Iris pigment epithelial cell (primary cell): Measurements from ENCODE around the gene TLE4.

Source experiments
- DNase-seq: peaks from one replicate; pipeline ENCODE4 v3.0.0-alpha.2; 2011; ENCODE audit warnings: low read depth

TLE4 gene

DNA sequence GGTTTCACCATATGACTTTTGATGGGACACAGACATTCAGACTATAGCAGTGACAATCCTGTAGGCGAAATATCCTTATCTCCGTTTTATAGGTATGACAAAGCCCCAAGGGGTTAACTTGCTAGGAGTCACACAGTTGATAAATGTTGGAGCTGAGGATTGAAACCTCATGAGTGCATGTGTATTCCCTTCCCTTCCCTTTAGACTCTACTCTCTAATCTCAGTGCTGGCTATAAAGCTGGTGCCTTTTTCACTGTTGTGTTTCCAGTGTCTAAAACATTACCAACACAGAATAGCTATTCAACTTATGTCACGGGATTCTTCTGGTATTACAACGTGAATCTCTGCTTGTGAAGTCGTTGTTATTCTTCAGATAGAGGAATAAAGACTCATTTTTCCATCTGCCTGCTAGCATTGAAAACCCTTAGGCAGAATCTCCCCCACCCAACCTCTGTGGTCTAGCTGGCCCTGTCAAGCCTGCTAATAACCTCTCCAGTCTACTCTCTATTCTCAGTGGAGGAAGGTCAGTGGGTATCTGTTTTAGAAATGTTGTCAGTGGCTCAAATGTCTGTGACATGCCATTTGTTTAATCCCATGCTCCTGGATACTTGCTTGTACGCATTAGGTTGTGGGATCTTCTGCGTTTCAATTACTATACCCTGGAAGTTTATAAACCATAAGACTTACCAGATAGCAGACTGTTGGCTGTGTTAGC is 121.2 kb downstream of the TLE4 start:
- DNase-seq, result no peak

DNA sequence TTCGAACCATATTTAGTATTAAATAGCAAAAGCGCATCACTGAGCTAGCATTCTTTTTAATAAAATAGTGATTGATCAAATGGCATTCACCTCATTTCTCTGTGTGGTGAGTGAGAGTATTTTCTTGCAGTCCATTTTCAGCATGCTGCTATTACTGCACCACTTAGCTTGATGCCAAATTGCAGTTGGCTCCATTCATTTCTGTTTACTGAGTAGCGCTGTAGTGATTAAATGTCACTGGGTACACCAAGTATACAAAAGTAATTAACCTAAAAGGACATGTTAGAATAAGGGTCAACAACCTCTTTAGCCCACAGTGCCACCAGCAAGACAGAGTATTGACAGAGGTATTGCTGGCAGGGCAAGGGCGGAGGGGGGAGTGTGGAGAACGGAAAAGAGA is 122.0 kb downstream of the TLE4 start:
- DNase-seq, result no peak

DNA sequence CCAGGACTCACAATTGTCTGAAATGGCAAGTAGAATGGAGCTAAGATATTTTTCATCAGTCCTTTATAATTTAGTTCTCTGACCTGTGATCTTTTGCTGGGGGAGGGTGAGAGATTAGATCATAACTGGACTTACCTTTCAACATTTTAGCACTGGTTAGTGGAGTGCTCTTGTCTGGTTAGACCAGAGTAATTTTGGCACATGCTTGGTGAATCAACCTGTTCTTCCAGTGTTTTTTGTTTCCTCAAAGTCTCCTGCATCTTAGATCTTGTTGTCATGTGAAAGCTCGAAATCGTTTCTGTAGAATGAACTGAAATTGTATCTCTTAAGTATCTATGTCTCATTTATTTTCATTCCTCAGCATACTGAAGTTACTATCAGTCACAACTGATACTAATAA is 122.4 kb downstream of the TLE4 start:
- no peak for DNase-seq

DNA sequence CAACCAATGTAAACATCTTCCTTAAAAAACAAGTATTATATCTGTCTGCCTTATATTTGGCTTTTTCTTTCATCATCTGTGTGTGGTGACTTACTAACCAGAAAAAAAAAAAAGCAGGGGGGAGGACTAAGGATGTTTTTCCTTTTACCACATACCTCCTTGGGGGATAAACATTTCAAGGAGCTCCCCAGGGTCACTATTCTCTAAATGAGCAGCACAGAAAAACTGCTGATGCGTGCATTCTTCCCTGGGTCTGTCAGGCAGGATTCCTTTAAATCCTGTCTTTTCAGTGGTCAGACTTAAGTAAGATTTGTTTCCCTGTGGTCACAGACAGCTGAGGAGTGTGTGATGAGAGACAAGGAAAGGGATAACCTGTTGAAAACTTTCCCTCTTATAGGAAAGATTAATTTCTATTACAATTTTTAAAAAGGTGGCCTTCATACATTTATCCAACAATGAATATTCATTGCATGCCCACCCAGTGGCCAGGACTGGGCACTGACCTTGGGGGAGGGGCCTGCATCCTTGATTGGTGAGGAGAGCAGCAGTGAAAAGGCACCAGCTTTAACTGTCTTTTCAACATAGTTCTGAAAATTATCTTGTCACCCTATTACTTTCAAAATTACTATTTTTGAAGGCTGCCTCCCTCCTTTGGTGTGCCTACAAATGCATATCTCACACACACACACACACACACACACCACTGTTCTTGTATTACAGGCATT is 123.1 kb downstream of the TLE4 start:
- peak; percentile 95 for DNase-seq

DNA sequence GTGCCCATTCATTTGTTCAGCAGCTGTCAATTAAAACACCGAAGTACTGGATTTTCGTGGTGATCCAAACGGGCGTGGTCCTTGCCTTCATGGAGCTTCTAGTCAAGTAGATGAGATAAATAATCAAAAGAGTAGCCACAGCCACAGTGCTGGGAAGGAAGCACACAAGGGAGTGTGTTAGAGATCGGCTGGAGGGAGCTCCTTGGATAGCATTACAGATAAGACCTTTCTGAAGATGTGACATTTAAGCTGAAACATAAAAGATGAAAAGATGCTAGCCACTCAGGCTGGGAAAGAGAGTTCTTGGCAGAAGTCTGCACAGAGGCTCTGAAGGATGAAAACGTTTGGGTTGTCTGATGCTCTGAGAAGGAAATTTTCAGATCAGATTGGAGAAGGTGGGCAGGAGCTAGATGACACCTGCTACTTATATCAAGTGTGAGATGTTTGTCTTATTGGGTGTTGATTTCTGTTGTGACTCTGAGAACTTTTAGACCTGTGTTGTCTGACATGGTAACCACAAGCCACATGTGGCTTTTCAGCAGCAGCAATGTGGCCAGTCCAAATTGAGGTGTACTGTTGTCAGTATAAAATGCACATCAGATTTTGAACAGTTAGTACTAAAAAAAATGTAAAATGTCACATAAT is 123.9 kb downstream of the TLE4 start:
- no peak for DNase-seq

DNA sequence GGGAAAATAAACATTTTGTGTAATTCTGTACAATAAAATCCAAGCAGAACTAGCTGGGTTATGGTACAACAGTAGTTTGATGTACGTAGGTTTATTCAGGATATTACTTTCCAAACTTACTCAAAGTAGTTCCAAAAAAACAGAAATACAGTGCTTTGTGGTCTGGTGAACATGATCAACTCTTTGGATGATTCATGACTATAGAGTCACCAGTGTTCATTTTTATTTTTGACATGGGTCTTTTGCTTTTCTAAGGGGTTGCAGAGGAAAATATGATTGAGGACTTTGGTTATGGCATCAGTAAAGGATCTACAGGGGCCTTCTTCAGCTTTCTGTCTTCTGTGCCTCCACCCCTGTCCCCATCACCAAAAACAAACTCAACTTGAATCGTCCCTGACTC is 127.2 kb downstream of the TLE4 start:
- no peak for DNase-seq

DNA sequence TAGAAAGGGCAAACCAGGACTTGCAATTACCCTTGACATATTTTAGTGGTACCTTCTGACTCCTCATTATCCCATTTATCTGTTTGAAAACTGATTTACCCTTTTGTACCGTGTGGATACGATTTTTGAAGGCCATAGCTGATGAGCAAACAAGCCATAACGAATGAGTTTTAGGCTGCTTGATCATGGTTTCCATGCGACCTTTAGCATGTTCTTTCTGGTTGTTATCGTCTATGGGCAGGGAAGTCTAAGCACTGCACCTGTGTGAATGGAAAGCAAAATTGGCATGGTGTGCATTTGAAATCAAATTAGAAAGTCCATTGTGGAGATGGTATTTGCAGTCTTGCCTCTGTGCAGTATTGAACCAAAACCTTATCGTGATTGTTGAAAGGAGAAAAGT is 127.7 kb downstream of the TLE4 start:
- DNase-seq, result no peak

DNA sequence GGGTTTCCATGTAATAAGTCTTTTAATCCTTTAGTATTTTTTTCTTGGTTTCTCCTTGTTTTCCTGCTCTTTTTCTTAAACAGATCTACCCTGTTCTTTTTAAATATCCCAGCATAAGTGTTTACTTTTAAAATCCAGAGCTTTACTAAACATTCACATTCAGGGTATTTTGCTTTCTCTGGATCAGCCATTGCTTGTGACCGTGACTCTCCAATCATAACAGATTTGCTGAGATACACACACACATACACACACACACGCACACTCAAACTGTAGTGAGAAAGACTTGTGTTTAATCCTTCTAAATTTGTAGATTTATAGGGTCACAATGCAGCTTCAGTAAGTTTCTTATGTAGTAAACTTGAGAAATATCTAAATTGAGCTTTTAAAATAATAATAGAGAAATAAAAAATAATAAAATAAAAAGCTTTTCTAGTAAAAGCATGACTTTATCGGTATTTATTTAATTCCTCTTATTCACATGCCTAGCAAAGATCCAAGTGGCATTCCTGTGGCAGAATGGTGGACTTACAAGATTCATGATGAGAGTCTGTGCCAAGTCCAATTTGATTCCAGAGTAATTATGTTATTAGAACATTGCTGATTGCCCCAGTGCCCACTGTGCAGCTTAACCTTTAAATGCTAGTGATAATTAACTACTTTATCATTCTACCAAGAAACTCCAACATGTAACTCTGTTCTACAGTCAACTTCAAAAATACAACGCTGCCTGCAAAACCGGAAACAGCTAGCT is 129.0 kb downstream of the TLE4 start:
- DNase-seq, result peak; percentile 40

DNA sequence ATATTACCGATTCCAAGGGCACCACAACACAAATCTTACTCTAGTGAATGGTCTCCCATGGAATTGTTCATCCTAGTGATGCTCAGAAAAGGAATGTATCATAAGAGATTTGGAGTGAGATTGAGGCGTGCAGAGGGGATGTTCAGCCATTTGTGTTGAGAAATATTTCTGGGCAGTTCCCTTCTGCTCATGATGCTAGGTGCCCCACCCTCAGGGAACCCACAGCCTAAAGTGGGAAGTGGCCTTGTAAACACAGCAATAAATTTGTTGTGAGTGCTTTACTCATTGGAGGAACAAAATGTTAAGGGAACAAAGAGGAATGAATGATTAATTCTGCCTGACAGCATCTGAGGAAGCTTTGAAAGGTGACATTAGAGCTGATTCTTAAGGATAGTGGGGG is 129.9 kb downstream of the TLE4 start:
- DNase-seq, result peak; percentile 32

DNA sequence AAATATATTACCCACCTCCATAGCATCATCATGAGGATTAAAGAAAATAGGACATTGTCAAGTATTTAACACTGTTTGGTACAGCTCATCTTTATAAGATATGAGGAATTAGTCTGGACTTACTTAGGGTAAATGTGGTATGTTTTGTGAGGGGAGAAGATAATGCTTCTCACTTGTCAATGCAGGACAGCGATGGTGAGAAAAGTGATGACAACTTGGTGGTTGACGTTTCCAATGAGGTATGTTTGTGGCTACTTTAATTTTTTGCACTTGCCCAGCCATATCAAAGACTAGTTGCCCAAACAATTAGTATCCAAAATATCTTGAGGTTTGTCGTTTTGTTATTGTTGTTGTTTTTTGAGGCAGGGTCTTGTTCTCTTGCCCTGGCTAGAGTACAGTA is 133.9 kb downstream of the TLE4 start:
- DNase-seq, result no peak

DNA sequence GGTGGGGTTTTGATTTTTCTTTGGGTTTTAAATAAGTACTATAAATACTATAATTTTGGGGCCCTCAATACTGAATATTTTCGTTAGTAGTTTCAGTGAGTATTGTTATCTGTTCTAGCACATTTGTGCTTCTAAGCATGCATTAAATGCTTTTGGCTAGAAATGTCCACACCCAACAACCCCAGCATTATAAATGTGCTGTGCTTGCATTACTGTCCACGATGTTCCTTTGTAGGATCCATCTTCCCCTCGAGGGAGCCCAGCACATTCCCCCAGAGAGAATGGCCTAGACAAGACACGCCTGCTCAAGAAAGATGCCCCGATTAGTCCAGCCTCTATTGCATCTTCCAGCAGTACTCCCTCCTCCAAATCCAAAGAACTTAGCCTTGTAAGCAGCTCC is 134.7 kb downstream of the TLE4 start:
- DNase-seq, result no peak

DNA sequence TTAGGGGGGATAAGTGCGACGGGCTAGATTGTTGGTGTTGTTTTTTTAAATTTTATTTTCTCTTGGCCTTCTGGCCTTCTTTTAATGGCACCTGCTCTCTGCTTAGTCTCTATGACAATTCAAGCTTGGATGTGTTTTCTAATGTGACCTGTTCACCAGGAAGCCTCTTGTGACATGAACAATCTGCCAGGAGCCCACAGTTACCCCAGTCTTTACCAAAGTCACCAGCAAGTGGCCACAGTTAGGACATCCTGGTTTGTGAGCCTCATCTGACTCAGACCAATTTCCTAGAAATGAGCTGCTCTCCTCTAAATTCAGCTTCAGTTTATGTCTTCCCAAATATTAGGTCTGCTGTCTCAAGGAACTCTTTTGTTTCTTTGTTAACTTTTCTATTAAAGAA is 135.8 kb downstream of the TLE4 start:
- DNase-seq, result no peak

DNA sequence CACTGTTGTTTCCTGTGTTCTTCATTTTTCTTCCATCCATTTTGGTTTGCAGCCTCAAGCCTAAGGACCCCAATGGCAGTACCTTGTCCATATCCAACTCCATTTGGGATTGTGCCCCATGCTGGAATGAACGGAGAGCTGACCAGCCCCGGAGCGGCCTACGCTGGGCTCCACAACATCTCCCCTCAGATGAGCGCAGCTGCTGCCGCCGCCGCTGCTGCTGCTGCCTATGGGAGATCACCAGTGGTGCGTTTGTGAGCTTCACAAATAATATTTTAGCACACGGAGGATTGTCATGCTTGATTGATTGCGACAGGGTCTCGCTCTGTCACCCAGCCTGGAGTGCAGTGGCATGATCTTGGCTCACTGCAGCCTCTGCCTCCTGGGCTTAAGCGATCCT is 136.8 kb downstream of the TLE4 start:
- no peak for DNase-seq

DNA sequence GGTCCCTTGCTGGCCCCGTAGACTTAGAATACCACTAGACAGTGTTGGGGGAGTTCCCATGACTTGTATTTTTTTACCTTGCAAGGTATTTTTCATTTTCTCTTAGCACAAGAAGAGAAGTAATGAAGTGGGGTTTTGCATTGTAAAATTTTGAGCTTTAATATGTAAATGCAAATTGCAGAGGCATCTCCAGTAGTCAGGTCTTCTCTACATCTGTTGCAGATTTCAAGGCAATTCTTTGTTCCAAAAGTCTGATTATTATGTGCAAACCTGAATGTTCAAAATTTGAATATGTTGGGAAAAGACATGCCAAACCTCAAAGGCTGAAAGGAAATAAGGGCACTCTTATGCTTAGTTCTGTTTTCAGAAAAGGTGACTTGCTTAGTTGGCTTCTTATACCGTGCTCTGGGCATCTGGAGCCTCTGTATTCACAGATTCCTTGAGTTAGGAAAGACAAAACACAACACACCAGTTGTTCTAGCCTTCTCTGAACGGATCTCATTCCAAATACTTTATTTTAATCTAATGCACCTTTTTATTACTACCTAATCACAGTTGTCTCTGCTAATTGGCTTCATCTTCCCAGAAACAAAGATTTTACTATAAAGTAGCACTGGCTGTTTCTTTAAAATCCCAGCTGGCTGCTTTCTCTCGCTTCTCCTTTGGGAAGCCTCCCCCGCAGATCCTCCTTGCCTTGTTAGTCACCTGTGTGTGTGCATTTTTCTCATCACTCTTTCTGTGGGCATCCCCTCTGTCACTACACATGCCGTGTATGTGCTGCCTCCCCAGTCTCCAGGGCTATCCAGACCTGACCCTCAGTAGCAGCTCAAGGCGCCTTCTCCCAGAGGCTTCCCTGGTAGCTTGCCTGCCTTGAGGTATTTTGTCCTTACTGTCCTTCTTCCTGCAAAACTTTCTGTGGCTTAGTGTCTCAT is 138.2 kb downstream of the TLE4 start:
- no peak for DNase-seq

DNA sequence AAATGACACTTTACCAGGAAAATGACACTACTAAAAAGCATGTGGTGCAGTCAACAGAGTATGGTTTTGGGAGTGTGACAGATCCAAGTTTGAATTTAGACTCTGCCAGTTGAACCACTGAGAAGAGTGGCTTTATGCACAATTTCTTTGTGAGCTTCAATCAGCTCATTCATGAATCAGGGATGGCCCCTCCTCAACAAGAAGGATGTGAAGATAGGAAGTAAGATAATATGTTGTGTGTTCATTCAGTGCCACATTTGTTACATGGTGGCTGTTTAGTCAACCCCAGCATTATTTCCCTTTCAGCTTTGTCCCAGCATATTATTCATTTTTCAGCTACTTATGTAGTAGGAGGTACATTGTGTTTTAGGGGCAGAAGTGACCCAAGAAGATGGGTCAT is 140.1 kb downstream of the TLE4 start:
- DNase-seq, result no peak

DNA sequence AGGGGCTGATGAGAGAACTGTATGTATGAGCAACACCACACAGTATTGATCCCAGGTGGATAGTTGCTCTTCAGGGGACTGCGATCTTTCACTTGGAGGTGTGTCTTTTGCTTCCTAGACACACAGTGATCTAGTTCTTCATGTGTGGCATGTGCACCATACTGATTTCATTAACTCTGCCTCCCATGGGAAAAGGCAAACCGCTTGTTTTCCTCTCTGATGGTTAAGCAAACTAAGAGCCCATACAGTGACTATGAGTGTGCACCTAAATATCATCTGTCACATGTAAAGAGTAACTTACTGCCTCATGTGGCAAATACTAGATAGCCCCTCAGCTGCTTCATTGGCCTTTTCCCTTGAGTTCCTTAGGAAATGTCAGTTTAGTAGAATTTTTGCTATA is 147.3 kb downstream of the TLE4 start:
- no peak for DNase-seq

DNA sequence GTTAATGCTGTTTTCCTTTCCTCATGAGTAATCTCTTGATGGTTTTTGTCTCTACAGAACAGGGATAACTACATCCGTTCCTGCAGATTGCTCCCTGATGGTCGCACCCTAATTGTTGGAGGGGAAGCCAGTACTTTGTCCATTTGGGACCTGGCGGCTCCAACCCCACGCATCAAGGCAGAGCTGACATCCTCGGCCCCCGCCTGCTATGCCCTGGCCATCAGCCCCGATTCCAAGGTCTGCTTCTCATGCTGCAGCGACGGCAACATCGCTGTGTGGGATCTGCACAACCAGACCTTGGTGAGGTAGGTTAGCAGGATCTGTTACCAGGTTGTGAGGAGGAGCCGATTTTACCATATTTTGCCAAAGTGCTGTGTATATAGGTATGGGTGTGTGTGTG is 148.2 kb downstream of the TLE4 start:
- no peak for DNase-seq

DNA sequence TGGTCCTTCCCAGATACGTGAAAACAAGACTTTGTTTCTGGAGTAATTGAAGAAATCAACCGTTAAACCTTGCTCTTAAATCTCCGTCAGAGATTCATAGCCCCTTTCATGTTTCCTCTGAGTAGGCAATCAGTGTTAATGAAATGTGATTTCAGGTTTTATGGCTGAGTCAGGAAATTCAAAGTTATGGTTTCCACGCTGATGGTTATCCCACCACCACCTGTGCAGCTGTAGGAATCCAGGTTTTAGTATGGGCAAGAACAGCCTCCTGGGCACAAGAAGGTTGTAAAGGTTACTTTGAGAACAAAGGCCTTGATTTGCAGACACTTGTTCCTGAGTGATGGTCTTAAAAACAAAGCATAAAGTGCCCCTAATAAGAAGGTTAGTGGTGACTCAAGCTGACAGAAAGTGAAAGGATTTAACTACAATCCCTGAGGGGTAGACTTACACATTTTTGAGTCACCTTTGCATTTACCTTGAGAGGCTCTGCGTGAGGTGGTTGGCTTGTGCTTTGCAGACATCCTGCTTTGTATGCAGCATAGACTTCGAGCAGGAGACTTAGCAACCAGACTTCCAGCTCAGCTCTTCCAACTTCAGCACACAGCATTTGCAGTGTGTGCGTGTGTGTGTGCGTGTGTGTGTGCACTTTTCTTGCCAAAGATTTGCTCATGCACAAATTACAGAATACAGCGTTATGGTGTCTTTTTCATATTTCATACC is 159.6 kb downstream of the TLE4 start:
- no peak for DNase-seq

DNA sequence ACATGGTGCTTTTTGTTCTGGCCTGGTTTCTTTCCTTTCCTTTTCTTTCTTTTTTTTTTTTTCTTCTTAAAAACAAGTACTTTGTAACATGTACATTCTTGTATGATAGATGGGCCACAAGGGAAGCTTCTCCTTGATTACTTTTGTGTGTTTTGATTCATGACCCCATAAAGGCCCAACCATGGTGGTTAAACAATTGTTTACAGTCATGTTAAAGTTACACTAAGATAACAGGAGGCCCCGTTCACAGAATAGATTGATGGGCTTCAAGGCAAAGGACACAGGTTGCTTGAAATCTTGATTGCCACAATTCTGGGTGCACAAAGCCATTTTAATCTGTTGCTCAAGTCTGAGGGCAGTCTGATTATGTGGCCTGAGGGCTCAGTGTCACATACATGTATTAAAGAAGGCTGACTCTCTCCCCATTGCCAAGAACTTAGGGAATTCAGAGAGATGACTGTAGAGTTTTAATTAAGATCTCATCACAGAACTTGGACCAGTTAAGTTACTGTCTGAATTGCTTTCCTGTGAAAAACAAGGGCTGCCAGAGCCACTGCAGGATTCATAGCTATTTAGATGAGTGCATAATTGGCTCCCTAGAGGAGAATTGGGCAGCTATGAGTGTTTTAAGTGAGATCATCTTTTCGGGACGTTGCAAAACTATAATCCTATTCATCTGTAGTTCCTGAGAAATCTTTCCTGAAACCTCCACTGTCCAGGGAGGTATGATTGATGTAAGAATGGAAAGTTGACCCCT is 163.4 kb downstream of the TLE4 start:
- no peak for DNase-seq

DNA sequence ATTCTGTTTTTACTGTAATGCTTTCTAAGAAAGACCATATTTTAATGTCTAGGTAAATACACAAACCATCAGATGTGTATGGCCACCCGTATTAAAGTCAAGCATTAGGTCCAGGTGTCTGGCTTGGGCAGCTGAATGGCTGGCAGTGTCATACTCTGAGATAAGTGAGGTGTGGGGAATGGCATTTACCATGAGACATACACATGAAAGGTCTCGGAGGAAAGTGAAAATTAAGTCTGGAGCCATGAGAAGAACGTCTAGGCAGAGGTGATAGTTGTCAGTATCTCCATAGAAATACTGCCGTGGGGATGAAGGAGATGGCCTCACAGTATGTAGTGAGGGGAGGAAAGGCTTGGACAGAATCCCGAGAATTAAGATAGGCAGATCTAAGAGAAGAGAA is 164.3 kb downstream of the TLE4 start:
- no peak for DNase-seq
